Activated naive CD8-positive, alpha-beta T cell treated with anti-CD3 and anti-CD28 coated beads for 36 hours (primary cell): ENCODE results near the gene ALPL. TPM values are rescaled to one million over a fixed set of nuclear protein-coding genes. Genes with fewer than 3 reads are reported as not detected.
"Not testable (repeated sequence)": the region's sequence is repeated elsewhere in the genome, so short reads cannot be mapped to it uniquely, and the experiment has no call there.

Source experiments
- DNase-seq: peaks from one replicate; pipeline ENCODE4 v3.0.0; 2021
- H3K27ac Mint-ChIP-seq: one replicate; pipeline ENCODE4 v1.8.0; 2022; ENCODE audit warnings: mild to moderate bottlenecking, moderate library complexity, mixed read lengths
- H3K27me3 Mint-ChIP-seq: one replicate; pipeline ENCODE4 v1.8.0; 2022; ENCODE audit warnings: mild to moderate bottlenecking, mixed read lengths
- H3K36me3 Mint-ChIP-seq: one replicate; pipeline ENCODE4 v1.8.0; 2021; ENCODE audit warnings: mild to moderate bottlenecking, mixed read lengths
- H3K4me1 Mint-ChIP-seq: one replicate; pipeline ENCODE4 v1.8.0; 2021; ENCODE audit warnings: mixed read lengths
- H3K4me3 Mint-ChIP-seq: one replicate; pipeline ENCODE4 v1.8.0; 2022; ENCODE audit warnings: mild to moderate bottlenecking, moderate library complexity, mixed read lengths
- H3K9me3 Mint-ChIP-seq: one replicate; pipeline ENCODE4 v1.8.0; 2022; ENCODE audit warnings: mixed read lengths
- total RNA-seq, 2 experiments: library from RNA; stranded (reverse); gene quantifications; one replicate each; pipeline ENCODE4 v1.2.3, GENCODE V29; 2021

ALPL gene
- total RNA-seq, 2 experiments from 2014 or later: not detected

- Mint-ChIP-seq H3K36me3 (no peaks in the 10 kb centered on the region), H3K27me3 (peaks cover 37% of the 10 kb centered on the region), H3K27ac (no peak overlapping the region), H3K4me1 (peaks cover 1% of the 10 kb centered on the region), H3K9me3 (no peaks in the 10 kb centered on the region), H3K4me3 (no peak overlapping the region)
- DNase-seq: no peak
These were observed 44.1 kb downstream of the ALPL start for GRCh38 chr1:21553116-21553926.

GRCh38 chr1:21559788-21560567 is 50.8 kb downstream of the ALPL start:
- Mint-ChIP-seq H3K27ac (no peak overlapping the region), H3K9me3 (no peaks in the 10 kb centered on the region), H3K4me3 (no peak overlapping the region), H3K4me1 (no peaks in the 10 kb centered on the region), H3K36me3 (no peaks in the 10 kb centered on the region), H3K27me3 (peaks cover 26% of the 10 kb centered on the region)
- no peak for DNase-seq

DNA sequence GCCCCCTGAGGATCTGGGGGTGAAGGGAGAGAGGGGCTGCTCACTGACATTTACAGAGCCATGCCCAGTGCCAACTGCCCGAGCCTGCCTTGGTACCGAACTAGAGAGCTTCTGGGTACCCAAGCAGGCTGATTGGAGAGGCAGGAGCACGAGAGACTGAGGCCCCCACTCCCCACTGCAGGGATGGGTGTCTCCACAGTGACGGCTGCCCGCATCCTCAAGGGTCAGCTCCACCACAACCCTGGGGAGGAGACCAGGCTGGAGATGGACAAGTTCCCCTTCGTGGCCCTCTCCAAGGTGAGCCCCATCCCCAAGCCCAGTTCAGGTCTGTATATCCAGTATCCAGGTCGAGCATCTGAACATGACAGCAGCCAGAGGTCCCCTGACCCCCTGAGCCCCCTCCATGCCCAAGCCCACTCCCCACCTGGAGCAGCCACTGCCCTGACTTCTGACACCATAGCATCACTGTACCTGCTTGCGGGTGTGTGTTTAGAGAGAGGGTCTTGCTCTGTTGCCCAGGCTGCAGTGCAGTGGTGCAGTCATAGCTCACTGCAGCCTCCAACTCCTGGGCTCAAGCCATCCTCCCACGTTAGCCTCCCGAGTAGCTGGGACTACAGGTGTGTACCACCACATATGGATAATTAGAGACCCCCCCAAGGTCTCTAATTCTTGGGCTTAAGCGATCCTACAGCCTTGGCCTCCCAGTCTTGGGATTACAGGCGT is 51.9 kb downstream of the ALPL start:
- DNase-seq: no peak
- Mint-ChIP-seq H3K4me1 (no peaks in the 10 kb centered on the region), H3K4me3 (no peak overlapping the region), H3K36me3 (no peaks in the 10 kb centered on the region), H3K27ac (no peak overlapping the region), H3K9me3 (no peaks in the 10 kb centered on the region), H3K27me3 (peaks cover 20% of the 10 kb centered on the region)

GRCh38 chr1:21562896-21563295 is 53.7 kb downstream of the ALPL start:
- DNase-seq: no peak
- H3K9me3 Mint-ChIP-seq: no peaks in the 10 kb centered on the region
- no peak overlapping the region for H3K4me3 Mint-ChIP-seq
- no peaks in the 10 kb centered on the region for H3K4me1 Mint-ChIP-seq
- H3K27me3 Mint-ChIP-seq: peaks cover 12% of the 10 kb centered on the region
- no peaks in the 10 kb centered on the region for H3K36me3 Mint-ChIP-seq
- H3K27ac Mint-ChIP-seq: no peak overlapping the region

- Mint-ChIP-seq H3K36me3 (no peaks in the 10 kb centered on the region), H3K4me3 (no peak overlapping the region), H3K9me3 (no peaks in the 10 kb centered on the region), H3K27me3 (peaks cover 3% of the 10 kb centered on the region), H3K27ac (no peak overlapping the region), H3K4me1 (no peaks in the 10 kb centered on the region)
- DNase-seq: no peak
These were observed 54.7 kb downstream of the ALPL start for GRCh38 chr1:21563971-21564370.

- no peaks in the 10 kb centered on the region for H3K36me3 Mint-ChIP-seq
- no peak overlapping the region for H3K27ac Mint-ChIP-seq
- H3K4me3 Mint-ChIP-seq: no peak overlapping the region
- H3K9me3 Mint-ChIP-seq: no peaks in the 10 kb centered on the region
- no peaks in the 10 kb centered on the region for H3K4me1 Mint-ChIP-seq
- no peak for DNase-seq
- no peaks in the 10 kb centered on the region for H3K27me3 Mint-ChIP-seq
These were observed 55.4 kb downstream of the ALPL start for GRCh38 chr1:21564521-21565095.

DNA sequence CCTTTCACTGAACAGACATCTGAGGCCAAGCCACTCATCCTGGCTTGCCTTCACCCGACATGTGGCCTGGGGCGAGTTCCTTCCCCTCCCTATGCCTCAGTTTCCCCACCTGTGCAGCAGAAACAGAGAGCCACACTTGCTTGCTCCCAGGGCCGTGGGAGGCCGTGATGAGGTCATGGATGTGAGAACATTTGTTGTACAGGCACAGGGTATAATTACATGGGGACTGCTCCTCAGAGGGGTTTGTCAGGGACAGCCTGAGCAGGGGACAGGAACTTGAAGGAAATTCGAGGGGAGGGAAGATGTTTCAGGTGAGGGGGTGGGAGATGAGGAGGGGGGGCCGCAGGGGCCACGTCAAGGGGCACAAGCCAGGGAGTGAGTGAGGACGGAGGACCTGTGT is 56.1 kb downstream of the ALPL start:
- no peaks in the 10 kb centered on the region for H3K9me3 Mint-ChIP-seq
- H3K36me3 Mint-ChIP-seq: no peaks in the 10 kb centered on the region
- H3K27me3 Mint-ChIP-seq: no peaks in the 10 kb centered on the region
- no peak overlapping the region for H3K27ac Mint-ChIP-seq
- DNase-seq: no peak
- H3K4me3 Mint-ChIP-seq: no peak overlapping the region
- no peaks in the 10 kb centered on the region for H3K4me1 Mint-ChIP-seq

GRCh38 chr1:21566361-21566760 is 57.1 kb downstream of the ALPL start:
- not testable (repeated sequence) for H3K9me3 Mint-ChIP-seq, H3K27me3 Mint-ChIP-seq, H3K27ac Mint-ChIP-seq, H3K4me3 Mint-ChIP-seq, DNase-seq, H3K4me1 Mint-ChIP-seq, H3K36me3 Mint-ChIP-seq

- DNase-seq: no peak
- Mint-ChIP-seq H3K27me3 (no peaks in the 10 kb centered on the region), H3K27ac (no peak overlapping the region), H3K4me1 (no peaks in the 10 kb centered on the region), H3K4me3 (no peak overlapping the region), H3K36me3 (no peaks in the 10 kb centered on the region), H3K9me3 (no peaks in the 10 kb centered on the region)
These were observed 58.2 kb downstream of the ALPL start for GRCh38 chr1:21567241-21568005.

DNA sequence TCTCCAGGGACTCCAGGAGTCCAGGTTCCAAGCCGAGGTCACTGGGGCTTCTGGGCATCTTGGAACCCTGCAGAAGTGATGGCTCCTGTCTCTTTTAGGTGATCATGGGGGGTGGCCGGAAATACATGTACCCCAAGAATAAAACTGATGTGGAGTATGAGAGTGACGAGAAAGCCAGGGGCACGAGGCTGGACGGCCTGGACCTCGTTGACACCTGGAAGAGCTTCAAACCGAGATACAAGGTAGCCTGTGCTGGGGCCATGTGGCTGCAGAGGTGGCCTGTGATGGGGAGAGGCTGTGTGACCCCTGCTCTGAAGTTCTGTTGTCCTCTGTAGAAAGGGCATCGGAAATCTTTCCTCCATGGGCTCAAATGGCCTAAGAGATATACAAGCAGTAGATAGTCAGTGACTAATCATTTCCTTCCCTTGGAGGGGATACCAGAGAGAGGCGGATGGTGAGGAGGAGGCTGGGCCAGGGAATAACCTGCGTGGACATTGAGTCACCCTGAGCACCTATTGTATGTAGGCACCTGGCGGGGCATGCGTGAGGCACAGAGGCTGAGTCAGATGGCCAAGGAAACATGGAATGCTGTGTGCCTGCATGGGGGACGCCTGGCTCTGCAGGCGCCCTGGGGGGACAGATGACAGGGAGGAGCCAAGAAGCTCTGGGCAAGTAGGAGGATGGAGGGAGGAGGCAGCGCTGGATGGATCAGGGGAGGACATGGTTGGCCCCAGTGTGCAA is 59.0 kb downstream of the ALPL start:
- H3K4me3 Mint-ChIP-seq: no peak overlapping the region
- peaks cover 5% of the 10 kb centered on the region for H3K27me3 Mint-ChIP-seq
- no peak for DNase-seq
- no peaks in the 10 kb centered on the region for H3K4me1 Mint-ChIP-seq
- no peaks in the 10 kb centered on the region for H3K9me3 Mint-ChIP-seq
- H3K27ac Mint-ChIP-seq: no peak overlapping the region
- no peaks in the 10 kb centered on the region for H3K36me3 Mint-ChIP-seq

GRCh38 chr1:21568809-21569385 is 59.7 kb downstream of the ALPL start:
- no peak overlapping the region for H3K4me3 Mint-ChIP-seq
- no peaks in the 10 kb centered on the region for H3K36me3 Mint-ChIP-seq
- H3K27me3 Mint-ChIP-seq: peaks cover 9% of the 10 kb centered on the region
- no peaks in the 10 kb centered on the region for H3K4me1 Mint-ChIP-seq
- no peaks in the 10 kb centered on the region for H3K9me3 Mint-ChIP-seq
- DNase-seq: no peak
- H3K27ac Mint-ChIP-seq: no peak overlapping the region

GRCh38 chr1:21569820-21570527 is 60.8 kb downstream of the ALPL start:
- DNase-seq: no peak
- Mint-ChIP-seq H3K4me3 (no peak overlapping the region), H3K27me3 (peaks cover 16% of the 10 kb centered on the region), H3K27ac (no peak overlapping the region), H3K36me3 (no peaks in the 10 kb centered on the region), H3K4me1 (no peaks in the 10 kb centered on the region), H3K9me3 (no peaks in the 10 kb centered on the region)

DNA sequence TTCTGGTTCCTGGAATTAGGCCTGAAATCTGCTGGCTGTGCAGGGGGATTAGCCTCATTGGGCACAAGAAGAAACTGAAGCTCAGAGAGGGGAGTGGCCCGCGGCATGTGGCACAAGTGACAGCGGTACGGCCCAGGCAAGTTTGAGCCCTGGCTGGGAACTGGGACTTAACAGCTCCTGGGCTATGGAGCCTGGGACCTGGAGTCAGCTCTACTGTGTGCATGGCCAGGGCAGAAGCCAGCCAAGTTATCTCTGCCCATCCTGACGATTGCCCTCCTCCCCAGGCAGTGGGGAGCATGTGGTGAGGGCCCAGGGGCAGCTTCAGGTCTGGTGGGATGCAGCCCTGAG is 61.3 kb downstream of the ALPL start:
- DNase-seq: no peak
- Mint-ChIP-seq H3K36me3 (no peaks in the 10 kb centered on the region), H3K9me3 (no peaks in the 10 kb centered on the region), H3K27me3 (peaks cover 16% of the 10 kb centered on the region), H3K4me1 (no peaks in the 10 kb centered on the region), H3K4me3 (no peak overlapping the region), H3K27ac (no peak overlapping the region)
